ENCODE measurements around the gene MARCHF7.
"Not testable (repeated sequence)": the region's sequence is repeated elsewhere in the genome, so short reads cannot be mapped to it uniquely, and the experiment has no call there.

The MARCHF7 gene

GRCh38 chr2:159724795-159725572, 12.7 kb downstream of the MARCHF7 start:
- H3K27me3 ChIP-seq (ENCODE audit: control insufficient read depth in 1 of 2, insufficient read depth in 2 of 2, low read length in 2 of 2); H3K27ac ChIP-seq (ENCODE audit: low read depth, low read length); H3K9ac ChIP-seq (ENCODE audit: low read length); H3K9me3 ChIP-seq (ENCODE audit: low read length); H3K4me3 ChIP-seq (ENCODE audit: low read depth in 1 of 2, low read length in 2 of 2): not testable (repeated sequence)
- Histone ChIP-seq H3K4me1 (ENCODE audit: insufficient read depth, low read length) (peaks cover 22% of the 10 kb centered on the region), H3K36me3 (ENCODE audit: insufficient read depth, low read length) (peaks cover 19% of the 10 kb centered on the region)

GRCh38 chr2:159725713-159726112, 13.4 kb downstream of the MARCHF7 start:
- Histone ChIP-seq H3K9ac (ENCODE audit: low read length) (no peak overlapping the region), H3K4me3 (ENCODE audit: low read depth in 1 of 2, low read length in 2 of 2) (no peak overlapping the region), H3K27ac (ENCODE audit: low read depth, low read length) (no peak overlapping the region), H3K4me1 (ENCODE audit: insufficient read depth, low read length) (peaks cover 22% of the 10 kb centered on the region), H3K27me3 (ENCODE audit: control insufficient read depth in 1 of 2, insufficient read depth in 2 of 2, low read length in 2 of 2) (no peaks in the 10 kb centered on the region), H3K36me3 (ENCODE audit: insufficient read depth, low read length) (peaks cover 19% of the 10 kb centered on the region), H3K9me3 (ENCODE audit: low read length) (no peaks in the 10 kb centered on the region)

GRCh38 chr2:159728629-159729028, 16.3 kb downstream of the MARCHF7 start:
- peaks cover 17% of the 10 kb centered on the region for H3K36me3 ChIP-seq (ENCODE audit: insufficient read depth, low read length)
- H3K9me3 ChIP-seq (ENCODE audit: low read length): no peaks in the 10 kb centered on the region
- no peak overlapping the region for H3K27ac ChIP-seq (ENCODE audit: low read depth, low read length)

GRCh38 chr2:159735648-159736047, 23.3 kb downstream of the MARCHF7 start:
- peaks cover 18% of the 10 kb centered on the region for H3K36me3 ChIP-seq (ENCODE audit: insufficient read depth, low read length)
- no peaks in the 10 kb centered on the region for H3K4me1 ChIP-seq (ENCODE audit: insufficient read depth, low read length)
- H3K9me3 ChIP-seq (ENCODE audit: low read length): no peaks in the 10 kb centered on the region
- H3K27ac ChIP-seq (ENCODE audit: low read depth, low read length): no peak overlapping the region
- no peak overlapping the region for H3K9ac ChIP-seq (ENCODE audit: low read length)
- no peaks in the 10 kb centered on the region for H3K27me3 ChIP-seq (ENCODE audit: control insufficient read depth in 1 of 2, insufficient read depth in 2 of 2, low read length in 2 of 2)
- no peak overlapping the region for H3K4me3 ChIP-seq (ENCODE audit: low read depth in 1 of 2, low read length in 2 of 2)

More at GRCh38 chr2:159728629-159729028, 16.3 kb downstream of the MARCHF7 start:
- no peak overlapping the region for H3K4me3 ChIP-seq (ENCODE audit: low read depth in 1 of 2, low read length in 2 of 2)
- H3K27me3 ChIP-seq (ENCODE audit: control insufficient read depth in 1 of 2, insufficient read depth in 2 of 2, low read length in 2 of 2): no peaks in the 10 kb centered on the region
- H3K9ac ChIP-seq (ENCODE audit: low read length): no peak overlapping the region
- H3K4me1 ChIP-seq (ENCODE audit: insufficient read depth, low read length): peaks cover 5% of the 10 kb centered on the region

GRCh38 chr2:159736048-159736447, 23.7 kb downstream of the MARCHF7 start:
- Histone ChIP-seq H3K27ac (ENCODE audit: low read depth, low read length) (no peak overlapping the region), H3K36me3 (ENCODE audit: insufficient read depth, low read length) (peaks cover 14% of the 10 kb centered on the region)

GRCh38 chr2:159737292-159737916, 25.1 kb downstream of the MARCHF7 start:
- Histone ChIP-seq H3K4me1 (ENCODE audit: insufficient read depth, low read length) (no peaks in the 10 kb centered on the region), H3K4me3 (ENCODE audit: low read depth in 1 of 2, low read length in 2 of 2) (no peak overlapping the region), H3K36me3 (ENCODE audit: insufficient read depth, low read length) (peaks cover 14% of the 10 kb centered on the region), H3K9ac (ENCODE audit: low read length) (no peak overlapping the region), H3K27me3 (ENCODE audit: control insufficient read depth in 1 of 2, insufficient read depth in 2 of 2, low read length in 2 of 2) (no peaks in the 10 kb centered on the region), H3K9me3 (ENCODE audit: low read length) (no peaks in the 10 kb centered on the region), H3K27ac (ENCODE audit: low read depth, low read length) (no peak overlapping the region)

More at GRCh38 chr2:159736048-159736447, 23.7 kb downstream of the MARCHF7 start:
- Histone ChIP-seq H3K27me3 (ENCODE audit: control insufficient read depth in 1 of 2, insufficient read depth in 2 of 2, low read length in 2 of 2) (no peaks in the 10 kb centered on the region), H3K4me1 (ENCODE audit: insufficient read depth, low read length) (no peaks in the 10 kb centered on the region), H3K4me3 (ENCODE audit: low read depth in 1 of 2, low read length in 2 of 2) (no peak overlapping the region), H3K9ac (ENCODE audit: low read length) (no peak overlapping the region), H3K9me3 (ENCODE audit: low read length) (no peaks in the 10 kb centered on the region)

GRCh38 chr2:159737917-159738296, 25.6 kb downstream of the MARCHF7 start:
- Histone ChIP-seq H3K9me3 (ENCODE audit: low read length) (no peaks in the 10 kb centered on the region), H3K4me3 (ENCODE audit: low read depth in 1 of 2, low read length in 2 of 2) (no peak overlapping the region), H3K36me3 (ENCODE audit: insufficient read depth, low read length) (peaks cover 16% of the 10 kb centered on the region), H3K27ac (ENCODE audit: low read depth, low read length) (no peak overlapping the region), H3K4me1 (ENCODE audit: insufficient read depth, low read length) (no peaks in the 10 kb centered on the region), H3K27me3 (ENCODE audit: control insufficient read depth in 1 of 2, insufficient read depth in 2 of 2, low read length in 2 of 2) (no peaks in the 10 kb centered on the region), H3K9ac (ENCODE audit: low read length) (no peak overlapping the region)

GRCh38 chr2:159738509-159739390, 26.4 kb downstream of the MARCHF7 start:
- no peak overlapping the region for H3K4me3 ChIP-seq (ENCODE audit: low read depth in 1 of 2, low read length in 2 of 2)
- H3K9ac ChIP-seq (ENCODE audit: low read length): no peak overlapping the region
- no peaks in the 10 kb centered on the region for H3K27me3 ChIP-seq (ENCODE audit: control insufficient read depth in 1 of 2, insufficient read depth in 2 of 2, low read length in 2 of 2)
- no peaks in the 10 kb centered on the region for H3K9me3 ChIP-seq (ENCODE audit: low read length)
- no peaks in the 10 kb centered on the region for H3K4me1 ChIP-seq (ENCODE audit: insufficient read depth, low read length)
- peaks cover 20% of the 10 kb centered on the region for H3K36me3 ChIP-seq (ENCODE audit: insufficient read depth, low read length)
- no peak overlapping the region for H3K27ac ChIP-seq (ENCODE audit: low read depth, low read length)

GRCh38 chr2:159742846-159743245, 30.5 kb downstream of the MARCHF7 start:
- Histone ChIP-seq H3K27me3 (ENCODE audit: control insufficient read depth in 1 of 2, insufficient read depth in 2 of 2, low read length in 2 of 2) (no peaks in the 10 kb centered on the region), H3K4me3 (ENCODE audit: low read depth in 1 of 2, low read length in 2 of 2) (no peak overlapping the region), H3K27ac (ENCODE audit: low read depth, low read length) (no peak overlapping the region), H3K4me1 (ENCODE audit: insufficient read depth, low read length) (no peaks in the 10 kb centered on the region), H3K9ac (ENCODE audit: low read length) (no peak overlapping the region), H3K36me3 (ENCODE audit: insufficient read depth, low read length) (peaks cover 40% of the 10 kb centered on the region), H3K9me3 (ENCODE audit: low read length) (no peaks in the 10 kb centered on the region)

- no peak overlapping the region for H3K9ac ChIP-seq (ENCODE audit: low read length)
- H3K36me3 ChIP-seq (ENCODE audit: insufficient read depth, low read length): peaks cover 41% of the 10 kb centered on the region
- no peaks in the 10 kb centered on the region for H3K27me3 ChIP-seq (ENCODE audit: control insufficient read depth in 1 of 2, insufficient read depth in 2 of 2, low read length in 2 of 2)
- no peaks in the 10 kb centered on the region for H3K4me1 ChIP-seq (ENCODE audit: insufficient read depth, low read length)
- H3K27ac ChIP-seq (ENCODE audit: low read depth, low read length): no peak overlapping the region
- no peak overlapping the region for H3K4me3 ChIP-seq (ENCODE audit: low read depth in 1 of 2, low read length in 2 of 2)
- H3K9me3 ChIP-seq (ENCODE audit: low read length): no peaks in the 10 kb centered on the region
These were observed 32.1 kb downstream of the MARCHF7 start for GRCh38 chr2:159744363-159744762.

- H3K27ac ChIP-seq (ENCODE audit: low read depth, low read length); H3K4me3 ChIP-seq (ENCODE audit: low read depth in 1 of 2, low read length in 2 of 2); H3K4me1 ChIP-seq (ENCODE audit: insufficient read depth, low read length); H3K9me3 ChIP-seq (ENCODE audit: low read length); H3K27me3 ChIP-seq (ENCODE audit: control insufficient read depth in 1 of 2, insufficient read depth in 2 of 2, low read length in 2 of 2); H3K9ac ChIP-seq (ENCODE audit: low read length): not testable (repeated sequence)
- H3K36me3 ChIP-seq (ENCODE audit: insufficient read depth, low read length): peaks cover 44% of the 10 kb centered on the region
These were observed 32.9 kb downstream of the MARCHF7 start for GRCh38 chr2:159745237-159745636.
